Putamen (tissue), 1 donor: ENCODE measurements around the gene ABCG1.
A peak's percentile ranks its signal among the peaks of the same experiment; 100 is the strongest.

Experiments used
- DNase-seq: peaks from one replicate; pipeline ENCODE4 v3.0.0-alpha.2; 2016; ENCODE audit warnings: low spot score

Gene ABCG1

DNA sequence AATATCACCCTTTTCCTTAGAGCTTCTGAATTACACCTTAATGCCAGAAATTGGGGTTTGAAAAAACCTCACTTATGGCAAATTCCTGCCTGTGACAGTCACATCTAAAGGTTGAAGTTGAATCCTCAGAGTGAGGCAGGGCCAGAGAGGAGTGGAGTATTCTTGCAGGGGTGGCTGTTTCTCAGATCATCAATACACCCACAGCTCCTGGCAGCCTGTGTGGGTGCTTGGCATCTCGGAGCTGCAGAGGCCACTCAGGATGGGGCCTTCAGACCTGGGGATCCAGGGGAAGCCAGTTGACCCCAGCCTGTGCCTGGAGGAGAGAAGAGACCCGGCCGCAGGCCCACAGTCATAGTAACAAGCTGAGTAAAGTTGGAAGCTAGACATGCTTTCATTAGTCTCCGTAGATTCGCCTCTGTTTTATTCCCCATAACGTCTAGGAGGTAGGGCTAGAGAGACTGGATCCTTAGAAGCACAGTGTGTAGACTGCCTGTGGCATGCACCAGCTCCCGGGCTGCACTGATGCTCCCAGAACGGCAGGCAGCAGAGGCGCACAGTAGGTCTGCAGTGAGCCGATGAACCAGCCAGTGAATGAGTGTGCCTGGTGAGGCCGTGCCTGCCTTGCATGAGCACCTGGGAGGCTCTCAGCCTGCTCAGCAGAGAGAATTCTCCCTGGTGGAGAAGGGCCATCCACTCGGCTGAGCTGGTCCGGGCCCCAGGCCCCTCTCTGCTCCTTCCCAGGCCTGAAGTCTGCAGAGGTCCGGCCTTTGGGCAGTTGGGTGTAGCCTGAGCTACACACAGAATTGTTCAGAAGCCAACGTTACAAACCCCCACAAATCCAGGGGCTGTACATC lies 53.4 kb downstream of the ABCG1 start:
- DNase-seq: no peak

- DNase-seq: no peak
Observed at GRCh38 chr21:42272984-42273600, 54.2 kb downstream of the ABCG1 start.

- no peak for DNase-seq
Observed at GRCh38 chr21:42276076-42276475, 57.1 kb downstream of the ABCG1 start.

DNA sequence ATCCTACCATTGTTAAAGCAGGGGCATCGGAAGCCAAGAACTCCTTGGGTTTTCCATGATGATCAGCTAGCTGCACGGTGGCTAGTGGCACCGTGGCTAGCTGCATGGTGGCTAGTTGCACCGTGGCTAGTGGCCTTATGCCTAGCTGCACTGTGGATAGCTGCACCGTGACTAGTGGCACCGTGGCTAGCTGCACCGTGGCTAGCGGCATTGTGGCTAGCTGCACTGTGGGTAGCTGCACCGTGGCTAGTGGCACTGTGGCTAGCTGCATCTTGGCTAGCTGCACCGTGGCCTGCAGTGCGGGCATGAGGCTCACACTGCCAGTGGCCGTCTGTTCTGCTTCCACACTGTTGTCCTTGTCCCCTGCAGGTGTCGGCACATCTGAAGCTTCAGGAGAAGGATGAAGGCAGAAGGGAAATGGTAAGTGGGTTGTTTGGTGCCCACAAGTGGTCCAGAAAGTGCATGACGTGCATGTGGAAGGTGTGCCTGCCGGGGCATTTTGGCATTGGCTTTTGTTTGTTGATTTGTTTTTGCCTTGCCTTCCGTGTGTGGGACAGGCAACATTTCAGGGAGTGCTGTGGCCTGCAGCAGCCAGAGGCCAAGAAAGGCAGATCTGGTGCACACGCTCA lies 57.7 kb downstream of the ABCG1 start:
- no peak for DNase-seq

GRCh38 chr21:42277593-42277992 lies 58.7 kb downstream of the ABCG1 start:
- DNase-seq: no peak

DNA sequence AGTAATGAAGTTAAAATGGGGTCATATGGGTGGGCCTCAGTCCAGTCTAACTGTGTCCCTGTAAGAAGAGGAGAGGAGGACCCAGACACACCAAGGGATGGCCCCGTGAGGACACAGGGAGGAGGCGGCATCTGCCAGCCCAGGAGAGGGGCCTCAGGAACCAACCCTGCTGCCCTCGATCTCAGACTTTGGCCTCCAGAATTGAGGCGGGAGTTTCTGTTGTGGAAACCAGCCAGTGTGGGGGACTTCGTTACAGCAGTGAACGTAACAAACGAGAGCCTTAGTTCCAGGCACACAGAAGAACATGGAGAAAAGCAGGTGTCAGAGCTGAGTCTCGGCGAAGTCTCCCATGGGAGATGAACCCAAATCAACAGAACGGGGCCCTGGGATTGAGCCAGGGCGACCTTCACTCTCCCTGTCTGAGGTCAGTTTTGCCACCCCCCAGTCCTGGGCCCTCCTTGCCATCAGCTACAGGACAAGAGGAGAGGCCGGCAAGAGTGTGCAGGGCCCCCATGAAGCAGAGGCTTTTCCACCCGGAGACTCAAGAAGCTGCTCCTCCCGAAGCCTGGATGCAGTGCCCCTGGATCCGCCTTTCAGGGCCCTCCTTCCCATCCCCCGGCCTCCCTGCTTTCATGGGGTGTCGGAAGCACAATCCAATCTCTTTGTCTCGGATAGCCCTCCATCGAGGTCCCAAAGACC lies 59.7 kb downstream of the ABCG1 start:
- DNase-seq: no peak

DNA sequence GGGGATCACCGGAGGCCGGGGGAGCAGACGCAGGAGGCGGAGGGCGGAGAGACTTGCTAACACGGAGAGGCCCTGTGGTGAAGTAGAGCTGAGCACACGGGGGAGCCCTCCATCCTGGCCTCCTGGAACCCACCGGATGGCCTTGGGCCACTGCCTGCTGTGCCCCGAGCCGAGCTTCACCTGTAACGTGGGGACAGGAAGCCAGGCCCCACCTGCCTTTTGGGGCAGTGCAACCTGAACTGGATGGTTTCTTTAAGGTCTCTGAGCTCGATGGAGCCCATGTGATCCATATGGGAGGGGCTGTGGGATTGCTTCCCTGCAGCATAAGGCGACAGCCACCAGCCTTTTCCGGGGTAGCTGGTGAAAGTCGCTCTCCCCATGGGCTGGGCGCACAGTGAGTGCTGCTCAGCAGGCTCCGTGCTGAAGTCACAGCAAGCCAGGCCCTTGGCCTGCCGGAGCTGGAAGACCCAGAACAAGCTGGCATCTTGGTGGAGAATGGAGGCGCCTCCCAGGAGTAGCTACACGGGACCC lies 60.5 kb downstream of the ABCG1 start:
- no peak for DNase-seq

DNA sequence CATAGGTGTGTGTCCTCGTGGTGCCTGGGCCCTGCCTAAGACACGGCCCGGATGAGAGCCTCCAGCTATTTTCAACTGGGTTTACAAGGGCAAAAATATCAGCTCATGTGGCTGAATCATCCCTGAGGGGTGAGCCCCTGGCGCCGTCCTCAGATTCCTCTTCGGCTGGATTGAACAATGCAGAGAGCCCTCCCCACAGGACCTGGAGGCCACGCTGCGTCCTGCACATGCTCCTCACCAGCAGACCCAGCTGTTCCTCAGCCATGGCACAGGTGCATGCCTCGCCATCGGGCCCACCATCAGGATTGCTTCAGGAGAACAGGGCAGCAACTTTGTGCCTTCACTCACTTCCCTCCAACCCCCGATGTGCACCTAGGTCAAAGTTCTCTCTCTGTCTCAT lies 60.9 kb downstream of the ABCG1 start:
- DNase-seq: no peak

DNA sequence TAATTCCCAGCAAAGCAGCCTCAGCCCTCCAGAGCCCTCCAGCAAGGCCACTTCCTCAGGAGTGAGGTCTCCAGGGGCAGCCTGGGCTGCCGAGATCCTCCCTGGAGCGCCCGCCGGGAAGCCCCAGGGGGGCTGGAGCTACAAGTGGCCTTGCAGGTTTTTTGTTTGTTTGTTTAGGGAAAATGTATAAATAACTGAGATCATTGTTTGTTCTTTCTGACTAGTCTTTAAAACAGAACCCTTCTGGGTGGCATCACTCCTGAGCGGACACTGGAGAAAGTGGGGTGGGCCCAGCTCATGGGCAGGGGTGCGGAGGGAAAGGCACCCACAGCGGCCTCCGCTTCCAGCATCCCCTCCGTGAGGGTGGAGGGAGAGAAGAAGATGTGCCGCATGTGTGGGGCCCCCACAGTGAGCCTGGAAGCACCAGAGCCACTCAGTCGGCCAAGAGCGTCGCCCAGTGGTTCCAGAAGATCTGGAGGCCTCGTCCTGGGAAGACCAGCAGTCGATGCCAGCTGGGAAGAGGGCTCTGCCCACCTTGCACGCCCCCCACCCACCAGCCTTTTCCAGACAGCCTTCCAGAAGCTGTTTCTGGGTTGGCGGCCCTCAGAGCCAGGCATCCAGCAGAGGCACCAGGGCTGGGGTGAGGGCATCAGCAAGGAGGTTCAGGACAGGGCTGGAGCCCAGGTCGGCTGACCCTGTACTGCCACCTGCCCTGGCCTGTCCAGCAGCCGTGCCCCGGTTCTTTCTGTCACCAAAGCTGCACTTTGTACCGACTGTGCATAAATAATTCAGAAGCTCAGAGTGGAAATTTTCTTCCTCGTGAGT lies 61.6 kb downstream of the ABCG1 start:
- DNase-seq: no peak

DNA sequence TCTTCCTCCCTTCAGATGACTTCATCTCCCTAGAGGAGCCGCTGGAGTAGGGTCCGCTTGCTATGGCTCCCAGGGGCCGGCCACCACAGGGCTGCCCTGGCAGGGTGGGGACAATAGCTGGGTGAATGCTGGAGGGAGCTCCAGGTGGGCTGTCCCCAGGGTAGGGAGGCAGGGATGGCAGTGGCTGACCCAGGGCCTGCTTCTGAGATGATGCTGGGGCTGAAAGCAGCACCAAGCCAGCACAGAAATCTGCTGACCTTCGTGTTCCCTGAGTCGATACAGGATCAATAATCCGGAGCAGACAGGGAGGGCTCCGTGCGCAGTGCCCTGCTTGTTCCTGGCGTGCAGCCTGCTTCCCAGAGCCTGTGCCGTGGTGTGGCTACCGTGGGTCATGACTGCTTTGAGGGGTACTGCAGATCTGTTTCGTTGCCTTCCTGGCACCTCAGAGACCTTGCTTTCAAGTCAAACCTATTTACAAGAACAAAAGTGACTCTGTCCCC lies 62.3 kb downstream of the ABCG1 start:
- DNase-seq: no peak

DNA sequence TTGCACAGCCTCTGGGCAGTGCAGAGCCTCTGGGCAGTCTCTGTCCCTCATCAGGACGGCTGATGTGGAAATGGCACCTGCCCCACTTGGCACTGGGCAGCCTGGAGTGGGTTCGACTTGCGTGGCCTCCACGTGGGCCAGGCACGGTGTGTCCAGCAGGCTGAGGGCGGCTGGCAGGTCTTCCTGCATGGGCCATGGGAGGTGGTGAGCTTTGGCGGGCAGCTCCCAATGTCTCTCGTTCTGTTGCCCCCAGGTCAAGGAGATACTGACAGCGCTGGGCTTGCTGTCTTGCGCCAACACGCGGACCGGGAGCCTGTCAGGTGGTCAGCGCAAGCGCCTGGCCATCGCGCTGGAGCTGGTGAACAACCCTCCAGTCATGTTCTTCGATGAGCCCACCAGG lies 63.1 kb downstream of the ABCG1 start:
- no peak for DNase-seq

DNA sequence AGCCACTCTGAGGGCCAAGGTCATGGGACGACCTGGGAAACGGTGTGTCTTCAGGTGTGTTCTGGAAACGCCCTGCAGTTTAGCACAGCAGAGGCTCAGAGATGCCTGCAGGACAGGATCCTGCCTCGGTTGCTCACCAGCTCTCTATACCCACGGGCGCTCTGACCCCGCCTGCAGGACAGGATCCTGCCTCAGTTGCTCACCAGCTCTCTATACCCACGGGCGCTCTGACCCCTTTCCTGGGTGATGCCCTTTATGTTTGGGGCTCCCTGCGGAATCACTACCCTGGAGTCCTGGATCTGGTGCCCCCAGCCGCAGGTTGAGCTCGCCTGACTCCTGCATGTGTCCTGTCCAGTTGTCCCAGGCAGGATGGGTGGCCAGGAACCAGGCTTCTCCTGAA lies 63.8 kb downstream of the ABCG1 start:
- no peak for DNase-seq

DNA sequence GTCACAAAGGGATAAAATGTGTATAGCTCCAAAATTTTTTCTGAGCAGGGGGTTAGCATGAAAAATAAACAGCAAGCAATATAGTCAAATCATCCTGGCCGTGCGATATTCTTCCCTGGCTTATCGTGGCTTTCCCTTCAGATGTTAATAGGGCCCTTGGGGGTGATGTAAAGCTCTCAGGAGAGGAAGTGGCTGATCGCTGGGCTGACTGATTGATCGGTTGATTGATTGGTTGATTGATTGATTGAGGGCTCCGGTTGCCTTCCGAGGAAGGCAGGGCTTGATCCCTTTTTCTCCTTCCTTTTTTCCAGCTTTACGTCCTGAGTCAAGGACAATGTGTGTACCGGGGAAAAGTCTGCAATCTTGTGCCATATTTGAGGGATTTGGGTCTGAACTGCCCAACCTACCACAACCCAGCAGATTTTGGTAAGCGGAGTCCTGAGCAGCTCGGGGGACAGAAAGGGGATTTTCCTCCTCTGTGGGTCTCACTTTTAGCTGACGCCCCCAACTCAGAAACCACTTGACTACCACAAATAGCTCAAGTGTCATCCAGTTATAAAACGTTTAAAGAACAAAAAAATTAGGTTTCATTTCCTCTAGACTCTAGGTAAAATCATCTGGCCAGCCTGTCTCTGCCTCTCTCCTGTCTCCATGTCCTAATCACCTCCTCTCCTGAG lies 66.8 kb downstream of the ABCG1 start:
- no peak for DNase-seq

- DNase-seq: no peak
Observed at GRCh38 chr21:42286416-42286815, 67.5 kb downstream of the ABCG1 start.

GRCh38 chr21:42287193-42288083 lies 68.5 kb downstream of the ABCG1 start:
- DNase-seq: no peak

GRCh38 chr21:42288962-42289361 lies 70.0 kb downstream of the ABCG1 start:
- no peak for DNase-seq

- DNase-seq: peak; percentile 28
Observed at GRCh38 chr21:42289926-42290325, 71.0 kb downstream of the ABCG1 start.

- no peak for DNase-seq
Observed at GRCh38 chr21:42290505-42290904, 71.6 kb downstream of the ABCG1 start.

- no peak for DNase-seq
Observed at GRCh38 chr21:42291003-42291750, 72.2 kb downstream of the ABCG1 start.
